ENCODE data around the gene DGKB.

The DGKB gene

DNA sequence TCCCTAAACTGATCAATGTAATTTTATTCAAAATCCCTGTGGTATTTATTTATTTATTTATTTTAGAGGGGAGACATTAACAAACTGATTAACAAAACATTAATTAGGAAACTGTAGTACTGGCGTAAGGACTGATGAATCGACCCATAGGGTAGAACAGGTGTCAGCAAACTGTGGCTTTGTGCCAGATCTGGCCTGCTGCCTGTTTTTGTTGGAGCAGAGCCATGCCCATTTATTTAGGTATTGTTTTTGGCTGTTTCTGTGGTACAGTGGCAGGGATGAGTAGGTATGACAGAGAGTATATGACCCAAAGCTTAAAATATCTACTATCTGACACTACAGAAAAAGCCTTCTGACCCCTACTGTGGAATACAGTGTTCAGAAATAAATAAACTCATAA lies 580.6 kb downstream of the DGKB start:
- TF ChIP-seq EP300 (IDR thresholded peaks at IDR 0.05; ENCODE audit: borderline replicate concordance) (no peak), USF1 (IDR thresholded peaks at IDR 0.05) (no peak), TEAD4 (IDR thresholded peaks at IDR 0.05) (no peak), RAD21 (IDR thresholded peaks at IDR 0.05; ENCODE audit: low read depth) (no peak), TCF12 (IDR thresholded peaks at IDR 0.05; ENCODE audit: low read depth) (no peak), NFIC (IDR thresholded peaks at IDR 0.05) (0 out of 2 replicates have a peak, but pooled peaks have one; percentile 46)

DNA sequence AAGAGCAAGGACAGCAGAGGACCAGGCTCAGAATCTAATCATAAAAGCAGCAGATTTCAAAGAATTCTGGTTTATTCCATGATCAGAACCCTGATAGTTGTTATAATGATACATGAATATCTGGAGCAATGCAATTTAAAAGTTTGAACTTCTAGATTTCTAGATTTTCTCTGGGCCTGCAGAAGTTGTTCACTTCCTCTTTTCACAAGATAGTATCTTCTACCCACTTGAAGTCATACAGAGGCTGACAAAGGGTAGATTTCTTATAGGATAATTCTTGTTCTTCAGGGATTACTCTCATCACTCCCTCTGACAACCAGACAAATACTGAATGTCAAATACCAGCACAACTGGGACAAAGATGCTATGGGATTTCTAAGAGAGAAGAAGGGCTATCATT lies 593.1 kb downstream of the DGKB start:
- TF ChIP-seq EGR1 (IDR thresholded peaks at IDR 0.05), result no peak

DNA sequence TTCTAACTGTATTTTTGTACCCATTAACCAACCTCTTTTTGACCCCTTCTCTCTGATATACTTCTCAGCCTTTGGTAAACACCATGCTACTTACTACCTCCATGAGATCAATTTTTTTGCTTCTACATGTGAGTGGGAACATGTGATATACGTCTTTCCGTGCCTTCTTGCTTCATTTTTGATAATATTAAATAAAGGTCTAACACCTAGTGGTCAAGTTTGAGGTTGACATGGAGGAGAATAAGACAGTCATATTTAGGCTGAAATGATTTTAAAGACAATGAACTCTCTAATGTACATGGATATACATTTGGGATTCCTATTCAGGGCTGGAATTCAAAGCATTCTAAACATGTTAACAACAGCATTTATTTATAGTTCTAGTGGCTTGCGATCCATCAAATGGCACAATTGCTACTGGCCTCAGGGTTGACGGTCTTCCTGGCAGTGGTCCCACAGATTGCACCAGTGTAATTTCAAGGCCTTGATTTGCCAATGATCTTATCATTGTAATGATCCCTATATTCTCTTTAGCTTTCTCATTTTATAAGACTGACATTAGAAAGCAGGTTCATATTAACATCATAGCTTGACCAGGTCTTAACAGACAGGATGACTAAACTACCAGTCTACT lies 597.2 kb downstream of the DGKB start:
- no peak for TF ChIP-seq YY1 (IDR thresholded peaks at IDR 0.05; ENCODE audit: low read depth)
- no peak for TF ChIP-seq EGR1 (IDR thresholded peaks at IDR 0.05)
- no peak for TF ChIP-seq FOXM1 (IDR thresholded peaks at IDR 0.05; ENCODE audit: borderline replicate concordance, low read depth)
- TF ChIP-seq EP300 (IDR thresholded peaks at IDR 0.05; ENCODE audit: borderline replicate concordance), result no peak
- no peak for TF ChIP-seq USF1 (IDR thresholded peaks at IDR 0.05)
- TF ChIP-seq, protein P1, sequence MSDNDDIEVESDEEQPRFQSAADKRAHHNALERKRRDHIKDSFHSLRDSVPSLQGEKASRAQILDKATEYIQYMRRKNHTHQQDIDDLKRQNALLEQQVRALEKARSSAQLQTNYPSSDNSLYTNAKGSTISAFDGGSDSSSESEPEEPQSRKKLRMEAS (IDR thresholded peaks at IDR 0.05), result no peak
- no peak for TF ChIP-seq TEAD4 (IDR thresholded peaks at IDR 0.05)
- no peak for TF ChIP-seq RAD21 (IDR thresholded peaks at IDR 0.05; ENCODE audit: low read depth)
- TF ChIP-seq TAF1 (IDR thresholded peaks at IDR 0.05; ENCODE audit: low read depth), result no peak
- TF ChIP-seq CREB1 (IDR thresholded peaks at IDR 0.05; ENCODE audit: low read depth), result no peak
- no peak for TF ChIP-seq ZBTB7A (IDR thresholded peaks at IDR 0.05; ENCODE audit: low read depth)
- no peak for TF ChIP-seq CEBPB (IDR thresholded peaks at IDR 0.05)
- TF ChIP-seq, protein P2, sequence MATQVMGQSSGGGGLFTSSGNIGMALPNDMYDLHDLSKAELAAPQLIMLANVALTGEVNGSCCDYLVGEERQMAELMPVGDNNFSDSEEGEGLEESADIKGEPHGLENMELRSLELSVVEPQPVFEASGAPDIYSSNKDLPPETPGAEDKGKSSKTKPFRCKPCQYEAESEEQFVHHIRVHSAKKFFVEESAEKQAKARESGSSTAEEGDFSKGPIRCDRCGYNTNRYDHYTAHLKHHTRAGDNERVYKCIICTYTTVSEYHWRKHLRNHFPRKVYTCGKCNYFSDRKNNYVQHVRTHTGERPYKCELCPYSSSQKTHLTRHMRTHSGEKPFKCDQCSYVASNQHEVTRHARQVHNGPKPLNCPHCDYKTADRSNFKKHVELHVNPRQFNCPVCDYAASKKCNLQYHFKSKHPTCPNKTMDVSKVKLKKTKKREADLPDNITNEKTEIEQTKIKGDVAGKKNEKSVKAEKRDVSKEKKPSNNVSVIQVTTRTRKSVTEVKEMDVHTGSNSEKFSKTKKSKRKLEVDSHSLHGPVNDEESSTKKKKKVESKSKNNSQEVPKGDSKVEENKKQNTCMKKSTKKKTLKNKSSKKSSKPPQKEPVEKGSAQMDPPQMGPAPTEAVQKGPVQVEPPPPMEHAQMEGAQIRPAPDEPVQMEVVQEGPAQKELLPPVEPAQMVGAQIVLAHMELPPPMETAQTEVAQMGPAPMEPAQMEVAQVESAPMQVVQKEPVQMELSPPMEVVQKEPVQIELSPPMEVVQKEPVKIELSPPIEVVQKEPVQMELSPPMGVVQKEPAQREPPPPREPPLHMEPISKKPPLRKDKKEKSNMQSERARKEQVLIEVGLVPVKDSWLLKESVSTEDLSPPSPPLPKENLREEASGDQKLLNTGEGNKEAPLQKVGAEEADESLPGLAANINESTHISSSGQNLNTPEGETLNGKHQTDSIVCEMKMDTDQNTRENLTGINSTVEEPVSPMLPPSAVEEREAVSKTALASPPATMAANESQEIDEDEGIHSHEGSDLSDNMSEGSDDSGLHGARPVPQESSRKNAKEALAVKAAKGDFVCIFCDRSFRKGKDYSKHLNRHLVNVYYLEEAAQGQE (IDR thresholded peaks at IDR 0.05; ENCODE audit: low read depth), result no peak
- no peak for TF ChIP-seq NFIC (IDR thresholded peaks at IDR 0.05)
- no peak for TF ChIP-seq TCF12 (IDR thresholded peaks at IDR 0.05; ENCODE audit: low read depth)

DNA sequence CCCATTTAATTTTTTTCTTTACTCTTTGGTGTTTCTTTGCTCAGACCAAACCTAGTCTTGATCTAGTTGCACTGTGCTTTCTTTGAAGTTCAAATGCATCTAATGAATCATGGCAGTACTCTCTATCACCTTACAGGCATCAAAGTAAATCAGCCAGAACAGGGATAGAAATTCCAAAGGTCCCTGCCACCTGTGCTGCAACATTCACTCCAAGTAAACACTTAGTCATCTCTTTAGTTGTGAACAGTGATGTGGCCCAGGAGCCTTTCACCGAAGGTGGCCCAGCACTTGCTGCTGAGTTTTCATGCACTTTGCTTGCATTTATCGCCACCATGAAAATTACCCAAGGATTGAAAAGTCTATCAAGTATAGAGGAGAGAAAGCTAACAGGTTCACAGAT lies 599.0 kb downstream of the DGKB start:
- no peak for TF ChIP-seq TCF12 (IDR thresholded peaks at IDR 0.05; ENCODE audit: low read depth)
- TF ChIP-seq, protein P1 (IDR thresholded peaks at IDR 0.05), result no peak
- no peak for TF ChIP-seq NFIC (IDR thresholded peaks at IDR 0.05)
- TF ChIP-seq, protein P2 (IDR thresholded peaks at IDR 0.05; ENCODE audit: low read depth), result no peak
- TF ChIP-seq USF1 (IDR thresholded peaks at IDR 0.05), result no peak

- no peak for TF ChIP-seq USF1 (IDR thresholded peaks at IDR 0.05)
- no peak for TF ChIP-seq CEBPB (IDR thresholded peaks at IDR 0.05)
- no peak for TF ChIP-seq TEAD4 (IDR thresholded peaks at IDR 0.05)
- no peak for TF ChIP-seq EP300 (IDR thresholded peaks at IDR 0.05; ENCODE audit: borderline replicate concordance)
- no peak for TF ChIP-seq FOXM1 (IDR thresholded peaks at IDR 0.05; ENCODE audit: borderline replicate concordance, low read depth)
- no peak for TF ChIP-seq RAD21 (IDR thresholded peaks at IDR 0.05; ENCODE audit: low read depth)
- TF ChIP-seq TAF1 (IDR thresholded peaks at IDR 0.05; ENCODE audit: low read depth), result no peak
- no peak for TF ChIP-seq YY1 (IDR thresholded peaks at IDR 0.05; ENCODE audit: low read depth)
- TF ChIP-seq, protein P1 (IDR thresholded peaks at IDR 0.05), result no peak
- TF ChIP-seq CREB1 (IDR thresholded peaks at IDR 0.05; ENCODE audit: low read depth), result no peak
- no peak for TF ChIP-seq EGR1 (IDR thresholded peaks at IDR 0.05)
- TF ChIP-seq, protein P2 (IDR thresholded peaks at IDR 0.05; ENCODE audit: low read depth), result no peak
- TF ChIP-seq TCF12 (IDR thresholded peaks at IDR 0.05; ENCODE audit: low read depth), result no peak
- TF ChIP-seq ZBTB7A (IDR thresholded peaks at IDR 0.05; ENCODE audit: low read depth), result no peak
- no peak for TF ChIP-seq NFIC (IDR thresholded peaks at IDR 0.05)
Measured at GRCh38 chr7:14294637-14295036, 607.9 kb downstream of the DGKB start.

Measured in Ishikawa (cell line).